Muscle of leg (tissue), 11 donors: ENCODE results near the gene TMEM204. TPM values are rescaled to one million over a fixed set of nuclear protein-coding genes. Genes with fewer than 3 reads are reported as not detected.

Experiments
- DNase-seq: peaks from one replicate; pipeline ENCODE4 v3.0.0; 2013
- H3K27ac ChIP-seq: one replicate; pipeline ENCODE4 v1.5.1; 2013; ENCODE audit warnings: mild to moderate bottlenecking, low read length, control low read depth
- H3K27me3 ChIP-seq: one replicate; pipeline ENCODE4 v1.6.1; 2013; ENCODE audit warnings: low read length; ENCODE audit not compliant: control insufficient read depth, insufficient read depth
- H3K36me3 ChIP-seq: one replicate; pipeline ENCODE4 v1.6.1; 2013; ENCODE audit warnings: low read length; ENCODE audit not compliant: control insufficient read depth, insufficient read depth
- H3K4me1 ChIP-seq: one replicate; pipeline ENCODE4 v1.6.1; 2013; ENCODE audit warnings: low read length; ENCODE audit not compliant: control insufficient read depth, insufficient read depth
- H3K4me3 ChIP-seq: one replicate; pipeline ENCODE4 v1.5.1; 2013; ENCODE audit warnings: low read length, control low read depth
- H3K9me3 ChIP-seq: replicated peaks from 2 replicates; pipeline ENCODE4 v1.6.1; 2013; ENCODE audit warnings: low read depth, low read length; ENCODE audit not compliant: control insufficient read depth
- WGBS: methylation state at CpG from one replicate; pipeline ENCODE4 v1.1.5; 2013; ENCODE audit warnings: missing lambda C conversion rate; ENCODE audit not compliant: insufficient coverage; 5-methylcytosine and 5-hydroxymethylcytosine counted together
- polyA plus RNA-seq, 8 donors: library from polyadenylated mRNA; unstranded; fragments of 120-200 nt; gene quantifications; one replicate each; pipeline versions ENCODE4 v1.2.1 to v1.2.3, GENCODE V29; 2013; ENCODE audit warnings: inconsistent platforms in 1 of 8, low replicate concordance in 1 of 8; ENCODE audit not compliant: insufficient read length in 8 of 8, insufficient read depth in 1 of 8
- total RNA-seq: library from RNA; stranded (reverse); fragments of 120-200 nt; gene quantifications from one replicate; pipeline ENCODE4 v1.2.4, GENCODE V29; 2013

The TMEM204 gene
- total and polyA plus RNA-seq, 9 donors: 14.6 to 22.2 (median 18.0) TPM

DNA sequence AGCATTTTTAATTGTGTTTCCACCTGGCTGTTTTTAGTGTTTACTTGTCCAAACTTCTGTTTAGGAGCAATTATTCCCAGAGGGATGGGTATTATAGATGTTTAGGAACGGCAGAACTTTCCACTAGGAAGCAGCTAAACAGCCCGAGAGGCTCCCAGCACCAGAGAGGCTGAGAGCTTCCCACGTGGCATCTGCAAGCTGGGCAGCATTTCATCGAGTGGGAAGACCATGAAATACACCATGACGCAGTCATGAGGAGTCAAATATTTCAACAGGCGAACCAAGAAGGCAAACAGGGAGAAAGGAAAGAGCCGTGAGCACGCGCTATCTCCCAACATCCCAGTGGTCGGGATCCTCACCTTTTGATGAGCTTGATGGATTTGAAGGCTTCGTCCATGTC, 24.1 kb downstream of the TMEM204 start:
- no peak for DNase-seq
- H3K36me3 ChIP-seq: peaks cover 68% of the 10 kb centered on the region
- no peak overlapping the region for H3K4me3 ChIP-seq
- 87% methylated on average over 10 of the region's 11 CpGs for WGBS
- H3K4me1 ChIP-seq: peaks cover 11% of the 10 kb centered on the region
- no peak overlapping the region for H3K27ac ChIP-seq
- H3K27me3 ChIP-seq: no peaks in the 10 kb centered on the region
- no peaks in the 10 kb centered on the region for H3K9me3 ChIP-seq

GRCh38 chr16:1559446-1559975, 26.0 kb downstream of the TMEM204 start:
- Histone ChIP-seq H3K27me3 (no peaks in the 10 kb centered on the region), H3K36me3 (peaks cover 67% of the 10 kb centered on the region), H3K4me1 (no peaks in the 10 kb centered on the region), H3K27ac (no peak overlapping the region), H3K9me3 (no peaks in the 10 kb centered on the region), H3K4me3 (no peak overlapping the region)
- WGBS: 90% methylated on average over 14 of the region's 18 CpGs
- DNase-seq: no peak

DNA sequence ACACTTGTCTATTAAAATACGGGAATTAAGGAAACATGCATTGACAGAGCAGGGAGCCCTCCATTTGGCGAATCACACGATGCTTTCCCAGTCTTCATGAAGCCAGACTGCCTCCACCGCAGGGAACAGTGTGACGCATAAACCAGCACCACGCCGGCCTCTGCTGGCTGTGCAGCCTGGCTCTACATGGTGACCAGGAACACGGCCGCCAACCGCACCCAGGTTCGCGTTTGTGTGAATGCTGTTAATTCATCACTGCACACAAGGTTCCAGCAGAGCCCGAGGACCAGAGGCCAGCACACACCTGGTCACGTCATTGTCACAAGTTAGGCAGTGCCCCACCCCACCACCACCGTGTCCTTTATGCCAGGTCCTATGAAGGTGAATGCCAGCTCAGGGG, 26.7 kb downstream of the TMEM204 start:
- Histone ChIP-seq H3K4me1 (no peaks in the 10 kb centered on the region), H3K27me3 (no peaks in the 10 kb centered on the region), H3K36me3 (peaks cover 65% of the 10 kb centered on the region), H3K9me3 (no peaks in the 10 kb centered on the region), H3K4me3 (no peak overlapping the region), H3K27ac (no peak overlapping the region)
- 87% methylated on average over 14 of the region's 15 CpGs for WGBS
- DNase-seq: no peak

- no peaks in the 10 kb centered on the region for H3K4me1 ChIP-seq
- no peaks in the 10 kb centered on the region for H3K27me3 ChIP-seq
- H3K4me3 ChIP-seq: no peak overlapping the region
- peaks cover 64% of the 10 kb centered on the region for H3K36me3 ChIP-seq
- H3K9me3 ChIP-seq: no peaks in the 10 kb centered on the region
- no peak for DNase-seq
- no peak overlapping the region for H3K27ac ChIP-seq
- 79% methylated on average over 12 of the region's 12 CpGs for WGBS
These were observed 27.4 kb downstream of the TMEM204 start for GRCh38 chr16:1560866-1561265.

DNA sequence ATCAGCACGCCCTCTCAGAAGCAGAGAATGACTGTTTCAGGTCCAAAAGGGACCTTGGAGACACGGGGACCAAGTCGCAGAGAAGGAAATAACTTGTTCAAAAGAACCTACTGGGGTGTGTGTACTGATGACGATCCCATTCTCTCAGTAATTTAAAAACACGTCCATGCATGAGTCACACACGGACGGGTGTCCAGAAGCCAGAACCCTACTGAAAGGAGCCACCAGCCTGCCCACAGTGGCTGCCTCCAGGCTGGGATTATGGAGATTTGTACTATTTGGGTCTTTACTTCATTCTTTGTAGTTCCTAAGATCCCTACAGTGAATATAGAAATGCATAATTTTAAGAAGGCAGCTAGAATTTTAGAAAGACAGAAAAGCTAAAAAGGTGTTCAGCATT, 27.8 kb downstream of the TMEM204 start:
- no peak overlapping the region for H3K4me3 ChIP-seq
- 67% methylated on average over 1 of the region's 7 CpGs for WGBS
- no peaks in the 10 kb centered on the region for H3K9me3 ChIP-seq
- no peaks in the 10 kb centered on the region for H3K4me1 ChIP-seq
- H3K36me3 ChIP-seq: peaks cover 60% of the 10 kb centered on the region
- H3K27ac ChIP-seq: no peak overlapping the region
- no peak for DNase-seq
- no peaks in the 10 kb centered on the region for H3K27me3 ChIP-seq

GRCh38 chr16:1561836-1562235, 28.4 kb downstream of the TMEM204 start:
- Histone ChIP-seq H3K36me3 (peaks cover 57% of the 10 kb centered on the region), H3K4me3 (no peak overlapping the region), H3K9me3 (no peaks in the 10 kb centered on the region), H3K27ac (no peak overlapping the region), H3K4me1 (no peaks in the 10 kb centered on the region), H3K27me3 (no peaks in the 10 kb centered on the region)
- 94% methylated on average over 8 of the region's 14 CpGs for WGBS
- no peak for DNase-seq

DNA sequence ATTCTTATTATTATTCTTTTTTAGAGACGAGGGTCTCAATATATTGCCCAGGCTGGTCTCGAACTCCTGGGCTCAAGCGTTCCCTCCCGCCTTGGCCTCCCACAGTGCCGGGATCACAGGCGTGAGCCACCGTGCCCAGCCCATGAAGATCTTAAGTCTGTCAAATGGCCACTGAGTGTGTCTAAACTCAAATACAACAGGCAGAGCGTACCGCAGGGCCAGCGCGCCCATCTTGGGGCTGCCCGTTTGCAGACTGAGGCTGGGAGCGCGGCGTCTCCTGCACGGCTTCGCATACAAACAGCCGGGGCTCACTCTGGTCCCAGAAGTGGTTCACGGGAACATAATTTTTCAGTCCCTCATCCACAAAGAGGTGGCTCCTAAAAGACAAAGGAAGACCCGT, 30.3 kb downstream of the TMEM204 start:
- WGBS: 96% methylated on average over 20 of the region's 20 CpGs
- no peaks in the 10 kb centered on the region for H3K9me3 ChIP-seq
- no peaks in the 10 kb centered on the region for H3K4me1 ChIP-seq
- DNase-seq: no peak
- no peak overlapping the region for H3K4me3 ChIP-seq
- H3K27me3 ChIP-seq: no peaks in the 10 kb centered on the region
- no peak overlapping the region for H3K27ac ChIP-seq
- peaks cover 45% of the 10 kb centered on the region for H3K36me3 ChIP-seq

GRCh38 chr16:1564325-1564724, 30.9 kb downstream of the TMEM204 start:
- Histone ChIP-seq H3K4me3 (no peak overlapping the region), H3K27ac (no peak overlapping the region), H3K27me3 (no peaks in the 10 kb centered on the region), H3K36me3 (peaks cover 43% of the 10 kb centered on the region), H3K4me1 (no peaks in the 10 kb centered on the region), H3K9me3 (no peaks in the 10 kb centered on the region)
- 84% methylated on average over 7 of the region's 9 CpGs for WGBS
- no peak for DNase-seq

DNA sequence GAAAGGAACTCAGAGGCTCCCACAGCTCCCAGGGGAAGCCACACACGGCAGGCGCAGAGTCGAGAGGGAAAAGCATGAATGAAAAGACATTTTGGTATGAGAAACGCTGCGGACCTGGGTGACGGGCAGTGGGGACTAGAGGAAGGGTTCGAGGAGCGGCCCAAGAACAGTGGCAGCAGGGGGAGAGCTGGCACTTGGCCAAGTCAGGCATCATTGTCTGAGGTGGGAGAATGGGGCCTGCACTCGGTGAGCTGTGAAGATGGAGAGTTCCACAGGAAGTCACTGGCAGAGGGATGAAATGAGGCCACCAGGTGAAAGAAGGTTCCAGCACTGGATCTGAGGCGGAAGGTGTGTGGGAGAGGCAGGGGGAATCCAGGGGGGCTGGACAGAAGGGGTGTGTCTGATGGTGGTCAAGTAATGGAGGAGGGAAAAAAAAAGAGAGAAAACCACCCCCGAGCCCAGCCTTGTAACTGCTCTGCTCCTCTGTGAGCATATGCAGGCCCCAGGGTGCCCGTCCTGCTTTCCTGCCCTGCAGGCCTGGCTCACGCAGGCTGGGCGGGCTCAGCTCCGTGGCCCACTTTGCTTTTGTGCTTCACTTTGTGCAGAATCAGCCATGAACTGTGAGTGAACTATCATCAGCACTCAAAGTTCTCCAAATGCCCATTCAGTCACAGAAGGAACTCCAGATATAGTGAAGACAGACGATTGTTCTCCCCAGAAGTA, 31.8 kb downstream of the TMEM204 start:
- Histone ChIP-seq H3K27ac (no peak overlapping the region), H3K36me3 (peaks cover 42% of the 10 kb centered on the region), H3K4me1 (no peaks in the 10 kb centered on the region), H3K4me3 (no peak overlapping the region), H3K9me3 (no peaks in the 10 kb centered on the region), H3K27me3 (no peaks in the 10 kb centered on the region)
- DNase-seq: no peak
- 83% methylated on average over 16 of the region's 16 CpGs for whole genome bisulfite sequencing

- no peaks in the 10 kb centered on the region for H3K4me1 ChIP-seq
- no peaks in the 10 kb centered on the region for H3K9me3 ChIP-seq
- H3K4me3 ChIP-seq: no peak overlapping the region
- no peak overlapping the region for H3K27ac ChIP-seq
- H3K27me3 ChIP-seq: no peaks in the 10 kb centered on the region
- WGBS: 80% methylated on average over 12 of the region's 13 CpGs
- peaks cover 29% of the 10 kb centered on the region for H3K36me3 ChIP-seq
- no peak for DNase-seq
These were observed 34.5 kb downstream of the TMEM204 start for GRCh38 chr16:1567988-1568387.
